Measurements from ENCODE around the gene LSAMP. TPM values are rescaled to one million over a fixed set of nuclear protein-coding genes. Genes with fewer than 3 reads are reported as not detected.

The LSAMP gene
- total RNA-seq, 1 experiment from 2014 or later, result not detected

- DNase-seq (ENCODE audit: unreplicated experiment), result no peak
- TF ChIP-seq, protein P1, sequence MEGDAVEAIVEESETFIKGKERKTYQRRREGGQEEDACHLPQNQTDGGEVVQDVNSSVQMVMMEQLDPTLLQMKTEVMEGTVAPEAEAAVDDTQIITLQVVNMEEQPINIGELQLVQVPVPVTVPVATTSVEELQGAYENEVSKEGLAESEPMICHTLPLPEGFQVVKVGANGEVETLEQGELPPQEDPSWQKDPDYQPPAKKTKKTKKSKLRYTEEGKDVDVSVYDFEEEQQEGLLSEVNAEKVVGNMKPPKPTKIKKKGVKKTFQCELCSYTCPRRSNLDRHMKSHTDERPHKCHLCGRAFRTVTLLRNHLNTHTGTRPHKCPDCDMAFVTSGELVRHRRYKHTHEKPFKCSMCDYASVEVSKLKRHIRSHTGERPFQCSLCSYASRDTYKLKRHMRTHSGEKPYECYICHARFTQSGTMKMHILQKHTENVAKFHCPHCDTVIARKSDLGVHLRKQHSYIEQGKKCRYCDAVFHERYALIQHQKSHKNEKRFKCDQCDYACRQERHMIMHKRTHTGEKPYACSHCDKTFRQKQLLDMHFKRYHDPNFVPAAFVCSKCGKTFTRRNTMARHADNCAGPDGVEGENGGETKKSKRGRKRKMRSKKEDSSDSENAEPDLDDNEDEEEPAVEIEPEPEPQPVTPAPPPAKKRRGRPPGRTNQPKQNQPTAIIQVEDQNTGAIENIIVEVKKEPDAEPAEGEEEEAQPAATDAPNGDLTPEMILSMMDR (IDR thresholded peaks at IDR 0.05; ENCODE audit: unreplicated experiment), result no peak
- Mint-ChIP-seq H3K27ac (ENCODE audit: low read depth, unreplicated experiment) (no peak overlapping the region), H3K4me1 (ENCODE audit: insufficient read depth, unreplicated experiment) (no peaks in the 10 kb centered on the region), H3K4me3 (ENCODE audit: unreplicated experiment) (no peak overlapping the region), H3K9me3 (ENCODE audit: unreplicated experiment) (no peaks in the 10 kb centered on the region), H3K27me3 (ENCODE audit: insufficient read depth, unreplicated experiment) (peaks cover 12% of the 10 kb centered on the region), H3K36me3 (ENCODE audit: insufficient read depth, unreplicated experiment) (no peaks in the 10 kb centered on the region)
- intact Hi-C loops (cut with micrococcal nuclease), result no loop called here
- CTCF ChIA-PET, result no interaction called here
- BruUV-seq (replicated peaks), result no TSS peak
- POLR2A ChIA-PET, result no interaction called here
Observed at GRCh38 chr3:116425126-116425525, 20.2 kb downstream of the LSAMP start.

DNA sequence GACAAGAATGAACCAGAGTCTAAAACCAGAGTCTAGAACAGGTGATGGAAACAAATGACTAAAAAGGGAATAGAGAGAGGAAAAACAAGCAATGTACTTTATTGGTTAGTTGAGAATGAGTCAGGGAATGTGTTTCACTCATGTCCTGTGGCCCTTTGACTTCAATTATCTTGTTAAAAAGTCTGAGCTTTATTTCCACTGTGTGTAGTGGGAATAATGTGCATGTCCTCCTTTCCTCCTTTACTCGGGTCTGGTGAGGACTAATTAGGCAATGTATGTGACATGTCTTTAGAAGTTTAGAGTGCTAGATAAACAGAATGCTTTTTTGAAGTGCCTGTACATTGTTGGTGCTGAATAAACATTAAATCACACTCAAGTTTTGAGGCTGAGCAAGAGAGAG, 21.3 kb downstream of the LSAMP start:
- BruUV-seq (replicated peaks), result no TSS peak
- H3K36me3 Mint-ChIP-seq (ENCODE audit: insufficient read depth, unreplicated experiment), result no peaks in the 10 kb centered on the region
- TF ChIP-seq, protein P1 (IDR thresholded peaks at IDR 0.05; ENCODE audit: unreplicated experiment), result no peak
- H3K27me3 Mint-ChIP-seq (ENCODE audit: insufficient read depth, unreplicated experiment), result peaks cover 16% of the 10 kb centered on the region
- H3K9me3 Mint-ChIP-seq (ENCODE audit: unreplicated experiment), result no peaks in the 10 kb centered on the region
- no peak for DNase-seq (ENCODE audit: unreplicated experiment)
- no peak overlapping the region for H3K27ac Mint-ChIP-seq (ENCODE audit: low read depth, unreplicated experiment)
- ChIA-PET POLR2A (no interaction called here), CTCF (no interaction called here)
- H3K4me1 Mint-ChIP-seq (ENCODE audit: insufficient read depth, unreplicated experiment), result no peaks in the 10 kb centered on the region
- intact Hi-C loops (cut with micrococcal nuclease), result no loop called here
- no peak overlapping the region for H3K4me3 Mint-ChIP-seq (ENCODE audit: unreplicated experiment)

- Mint-ChIP-seq H3K4me1 (ENCODE audit: insufficient read depth, unreplicated experiment) (no peaks in the 10 kb centered on the region), H3K27me3 (ENCODE audit: insufficient read depth, unreplicated experiment) (peaks cover 22% of the 10 kb centered on the region), H3K27ac (ENCODE audit: low read depth, unreplicated experiment) (no peak overlapping the region), H3K9me3 (ENCODE audit: unreplicated experiment) (no peaks in the 10 kb centered on the region), H3K36me3 (ENCODE audit: insufficient read depth, unreplicated experiment) (no peaks in the 10 kb centered on the region), H3K4me3 (ENCODE audit: unreplicated experiment) (no peak overlapping the region)
- CTCF ChIA-PET, result no interaction called here
- POLR2A ChIA-PET, result no interaction called here
- TF ChIP-seq, protein P1 (IDR thresholded peaks at IDR 0.05; ENCODE audit: unreplicated experiment), result no peak
- intact Hi-C loops (cut with micrococcal nuclease), result no loop called here
- BruUV-seq (replicated peaks), result no TSS peak
- no peak for DNase-seq (ENCODE audit: unreplicated experiment)
Observed at GRCh38 chr3:116423374-116423773, 21.9 kb downstream of the LSAMP start.

GRCh38 chr3:116417151-116417550, 28.1 kb downstream of the LSAMP start:
- intact Hi-C loops (cut with micrococcal nuclease), result no loop called here
- CTCF ChIA-PET, result no interaction called here
- BruUV-seq (replicated peaks), result no TSS peak

More at GRCh38 chr3:116417151-116417550, 28.1 kb downstream of the LSAMP start:
- no peak for DNase-seq (ENCODE audit: unreplicated experiment)
- TF ChIP-seq, protein P1 (IDR thresholded peaks at IDR 0.05; ENCODE audit: unreplicated experiment), result no peak
- H3K36me3 Mint-ChIP-seq (ENCODE audit: insufficient read depth, unreplicated experiment), result no peaks in the 10 kb centered on the region
- peaks cover 47% of the 10 kb centered on the region for H3K27me3 Mint-ChIP-seq (ENCODE audit: insufficient read depth, unreplicated experiment)
- POLR2A ChIA-PET, result no interaction called here
- H3K4me3 Mint-ChIP-seq (ENCODE audit: unreplicated experiment), result no peak overlapping the region
- no peaks in the 10 kb centered on the region for H3K4me1 Mint-ChIP-seq (ENCODE audit: insufficient read depth, unreplicated experiment)
- H3K9me3 Mint-ChIP-seq (ENCODE audit: unreplicated experiment), result no peaks in the 10 kb centered on the region
- H3K27ac Mint-ChIP-seq (ENCODE audit: low read depth, unreplicated experiment), result no peak overlapping the region

All from MCF 10A (cell line).